ENCODE results near the gene CISTR.

- TF ChIP-seq CTCF (IDR thresholded peaks at IDR 0.05 in 4 of 5, conservative IDR thresholded peaks at IDR 0.05 in 1 of 5) (no peak), POLR2A (IDR thresholded peaks at IDR 0.05) (no peak)
These were observed 26.3 kb upstream of the CISTR start for GRCh38 chr12:53777936-53778644.
